HG03571 (cell line): ENCODE data around the gene PER1.

Experiments
- ATAC-seq: cut with Tn5 transposase; IDR thresholded peaks from one replicate; pipeline ENCODE4 v1.9.1; 2021; ENCODE audit not compliant: unreplicated experiment

Gene PER1, protein sequence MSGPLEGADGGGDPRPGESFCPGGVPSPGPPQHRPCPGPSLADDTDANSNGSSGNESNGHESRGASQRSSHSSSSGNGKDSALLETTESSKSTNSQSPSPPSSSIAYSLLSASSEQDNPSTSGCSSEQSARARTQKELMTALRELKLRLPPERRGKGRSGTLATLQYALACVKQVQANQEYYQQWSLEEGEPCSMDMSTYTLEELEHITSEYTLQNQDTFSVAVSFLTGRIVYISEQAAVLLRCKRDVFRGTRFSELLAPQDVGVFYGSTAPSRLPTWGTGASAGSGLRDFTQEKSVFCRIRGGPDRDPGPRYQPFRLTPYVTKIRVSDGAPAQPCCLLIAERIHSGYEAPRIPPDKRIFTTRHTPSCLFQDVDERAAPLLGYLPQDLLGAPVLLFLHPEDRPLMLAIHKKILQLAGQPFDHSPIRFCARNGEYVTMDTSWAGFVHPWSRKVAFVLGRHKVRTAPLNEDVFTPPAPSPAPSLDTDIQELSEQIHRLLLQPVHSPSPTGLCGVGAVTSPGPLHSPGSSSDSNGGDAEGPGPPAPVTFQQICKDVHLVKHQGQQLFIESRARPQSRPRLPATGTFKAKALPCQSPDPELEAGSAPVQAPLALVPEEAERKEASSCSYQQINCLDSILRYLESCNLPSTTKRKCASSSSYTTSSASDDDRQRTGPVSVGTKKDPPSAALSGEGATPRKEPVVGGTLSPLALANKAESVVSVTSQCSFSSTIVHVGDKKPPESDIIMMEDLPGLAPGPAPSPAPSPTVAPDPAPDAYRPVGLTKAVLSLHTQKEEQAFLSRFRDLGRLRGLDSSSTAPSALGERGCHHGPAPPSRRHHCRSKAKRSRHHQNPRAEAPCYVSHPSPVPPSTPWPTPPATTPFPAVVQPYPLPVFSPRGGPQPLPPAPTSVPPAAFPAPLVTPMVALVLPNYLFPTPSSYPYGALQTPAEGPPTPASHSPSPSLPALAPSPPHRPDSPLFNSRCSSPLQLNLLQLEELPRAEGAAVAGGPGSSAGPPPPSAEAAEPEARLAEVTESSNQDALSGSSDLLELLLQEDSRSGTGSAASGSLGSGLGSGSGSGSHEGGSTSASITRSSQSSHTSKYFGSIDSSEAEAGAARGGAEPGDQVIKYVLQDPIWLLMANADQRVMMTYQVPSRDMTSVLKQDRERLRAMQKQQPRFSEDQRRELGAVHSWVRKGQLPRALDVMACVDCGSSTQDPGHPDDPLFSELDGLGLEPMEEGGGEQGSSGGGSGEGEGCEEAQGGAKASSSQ (N-terminal part only)

DNA sequence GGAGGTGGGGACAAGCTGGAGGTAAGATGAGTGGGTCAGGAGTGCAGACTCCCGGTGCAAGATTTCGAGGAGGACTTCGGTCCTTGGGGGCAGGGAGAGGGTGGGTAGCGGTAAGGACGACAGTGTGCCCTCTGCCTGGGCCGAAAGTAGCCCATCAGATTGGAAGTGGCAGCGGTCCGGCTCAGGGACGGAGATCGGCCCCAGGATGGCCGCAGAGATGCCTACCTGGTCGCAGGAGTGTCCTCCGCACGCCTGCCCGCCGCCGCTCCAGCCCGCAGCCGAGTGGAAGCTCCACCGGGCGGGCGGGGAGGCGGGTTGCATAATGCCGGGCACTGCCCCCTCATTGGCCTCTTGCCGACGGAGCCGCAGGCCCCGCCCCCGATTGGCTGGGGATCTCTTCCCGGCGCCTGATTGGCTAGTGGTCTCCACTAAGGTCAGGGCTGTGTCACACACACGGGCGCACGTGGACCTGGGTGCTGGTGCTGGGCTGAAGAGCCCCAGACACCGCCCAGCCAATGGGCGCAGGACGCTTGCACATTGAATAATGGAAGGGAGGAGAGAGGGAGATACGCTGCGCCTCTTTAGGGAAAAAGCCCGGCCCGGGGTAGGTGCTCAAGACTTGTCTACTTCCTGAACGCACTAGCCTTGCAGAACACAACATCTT lies at the start of gene PER1:
Gene PER1, minus strand, starts transcription at position 293 of the 664 bp plus-strand sequence. CDS start 1,698 bp downstream, outside the sequence.
- no peak for ATAC-seq

DNA sequence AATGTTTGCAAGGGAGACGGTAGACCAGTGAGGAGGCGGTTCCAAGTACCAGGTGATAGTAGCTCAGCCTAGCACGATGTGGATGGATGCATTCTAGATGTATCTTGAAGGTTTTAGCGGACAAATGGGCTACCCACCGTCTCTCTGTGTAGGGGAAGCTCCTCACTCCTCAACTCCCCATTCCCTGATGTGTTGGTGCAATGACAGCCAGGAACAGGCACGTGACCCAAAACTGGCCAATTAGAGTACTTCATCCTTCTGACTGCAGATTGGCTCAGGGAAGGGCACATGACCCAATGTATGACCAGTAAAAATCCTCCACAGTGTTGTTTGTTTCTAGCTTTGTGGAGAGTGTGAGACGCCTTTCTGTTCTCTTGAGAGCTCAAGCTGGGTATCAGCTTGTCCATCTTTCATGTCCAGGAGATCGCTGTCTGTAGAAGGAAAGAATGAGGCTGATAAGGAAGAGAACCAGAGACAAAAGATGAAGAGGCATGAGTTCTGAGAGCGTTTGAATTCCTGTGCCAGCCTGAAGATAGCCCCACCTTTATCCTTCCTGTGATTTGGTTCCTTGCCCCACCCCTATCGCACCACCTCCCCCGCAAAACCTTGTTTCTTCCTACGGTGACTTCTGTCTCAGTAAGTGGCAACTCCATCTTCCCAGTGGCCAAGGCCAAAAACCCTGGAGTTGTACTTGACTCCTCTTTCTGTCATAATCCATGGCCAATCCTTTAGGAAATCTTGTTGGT lies 40.0 kb upstream of the PER1 start:
- ATAC-seq = no peak

DNA sequence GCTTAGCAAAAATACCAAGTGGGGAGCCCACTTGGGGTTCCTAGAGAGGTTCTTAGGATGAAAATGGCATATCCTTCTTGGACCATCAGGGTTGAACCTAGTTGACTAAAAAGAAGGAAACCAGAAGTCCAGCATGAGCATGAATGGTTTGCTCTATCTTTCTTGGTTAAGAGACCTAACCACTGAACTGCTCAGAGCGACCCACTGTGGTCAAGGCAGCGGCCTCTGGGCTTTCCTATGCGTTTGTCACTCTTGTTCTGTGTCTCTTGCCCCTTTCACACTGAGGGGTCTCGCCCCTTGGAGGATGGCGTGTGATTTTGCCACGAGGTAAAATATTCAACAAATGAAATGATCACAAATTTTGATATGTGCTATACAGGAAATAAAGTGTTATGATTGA lies 38.3 kb upstream of the PER1 start:
- ATAC-seq = no peak

DNA sequence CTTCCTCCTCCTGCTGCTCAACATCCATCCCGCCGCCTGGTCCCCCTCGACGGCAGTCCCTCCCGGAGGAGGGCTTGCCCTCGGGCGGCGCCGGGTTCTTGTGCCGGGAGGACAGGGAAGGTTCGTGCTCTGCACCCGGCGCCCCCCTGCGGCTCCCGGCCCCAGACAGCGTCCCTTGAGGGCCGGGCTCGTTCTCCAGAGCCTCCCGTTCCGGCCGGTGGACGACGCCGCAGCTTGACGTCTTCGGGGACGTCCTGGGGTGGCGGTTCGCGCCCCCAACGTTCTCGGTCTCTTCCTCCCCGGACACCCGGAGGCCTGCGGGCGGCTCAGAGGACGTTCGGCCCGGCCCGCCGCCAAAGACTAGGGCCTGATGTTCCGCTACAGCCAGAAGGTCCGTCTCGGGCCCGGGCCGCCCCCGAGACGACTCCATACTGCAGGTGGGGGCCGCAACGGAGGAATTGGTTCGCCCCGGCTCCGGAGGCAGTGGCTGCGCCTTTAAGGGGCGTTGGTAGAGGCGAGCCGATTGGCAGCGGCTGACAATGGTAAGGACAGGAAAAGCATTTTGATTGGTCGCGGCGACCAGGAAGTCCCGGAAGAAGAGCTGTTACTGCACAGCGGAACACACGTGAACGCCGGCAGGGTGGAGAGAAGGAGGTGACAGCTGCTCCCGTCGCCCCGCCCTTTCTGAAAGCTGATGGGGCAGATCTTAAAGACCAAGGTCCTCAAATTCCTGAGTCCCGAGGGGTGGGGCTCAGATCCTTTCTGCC lies 37.7 kb upstream of the PER1 start, which contains the start of gene BORCS6:
Gene BORCS6, minus strand, starts transcription at position 470 of the 767 bp plus-strand sequence. Its CDS starts 40 bp downstream, at position 430.
- ATAC-seq = peak; percentile 44

DNA sequence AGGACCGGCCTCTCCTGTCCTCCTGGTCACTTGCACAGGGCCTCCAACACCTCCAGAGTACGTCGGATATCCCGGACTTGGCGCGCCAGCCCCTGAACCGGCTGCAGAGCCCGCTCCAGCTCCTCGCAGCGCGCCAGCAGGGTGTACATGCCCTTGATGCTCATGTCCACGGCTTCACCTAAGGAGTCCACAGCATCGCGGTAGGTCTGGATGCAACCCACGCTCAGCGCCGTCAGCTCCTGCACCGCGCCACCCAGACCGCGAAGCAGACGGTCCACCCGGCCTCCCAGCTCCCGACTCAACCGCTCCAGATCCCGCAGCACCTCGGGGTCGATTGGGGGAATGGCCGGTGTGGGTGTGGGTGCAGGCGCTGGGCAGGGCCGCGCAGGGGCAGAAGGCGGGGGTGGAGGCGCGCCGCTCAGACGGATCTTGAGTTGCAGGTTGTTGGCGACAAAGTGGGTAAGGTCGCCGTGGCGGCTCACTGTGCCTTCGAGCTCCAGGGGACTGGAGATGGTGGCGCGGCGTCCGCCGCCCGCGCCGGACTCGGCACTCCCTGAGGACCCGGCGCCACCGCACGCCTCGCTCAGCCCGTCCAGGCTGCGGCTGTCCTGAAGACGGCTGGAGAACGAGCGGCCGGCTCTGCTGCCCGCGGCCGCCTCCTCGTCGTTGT lies 37.0 kb upstream of the PER1 start:
- ATAC-seq = no peak

DNA sequence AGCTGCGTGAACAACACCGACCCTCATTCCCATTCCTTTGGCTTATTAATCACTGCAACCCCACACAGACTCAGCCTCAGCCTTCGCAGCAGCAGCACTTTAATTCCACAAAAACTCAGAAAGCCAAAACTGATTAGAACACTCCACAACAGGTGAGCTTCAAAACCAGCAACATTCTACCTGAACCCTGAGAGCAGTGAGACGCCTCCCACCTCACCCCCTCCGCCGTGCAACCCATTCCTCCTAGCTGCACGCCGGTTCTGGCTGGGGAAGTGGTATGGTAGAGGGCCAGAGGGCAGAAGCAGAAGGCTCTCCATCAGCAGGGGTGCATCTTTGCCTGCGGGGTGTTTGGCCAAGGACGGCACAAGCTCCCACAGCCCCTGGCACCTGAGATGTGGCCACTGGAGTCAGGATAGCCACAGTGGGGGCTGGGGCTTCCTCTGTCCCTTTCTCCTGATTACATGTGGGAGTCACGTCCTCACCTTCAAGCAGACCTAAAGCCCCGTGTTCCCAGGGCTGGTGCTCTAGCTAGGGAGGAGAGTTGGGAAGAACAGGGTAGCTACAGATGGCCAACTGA lies 36.1 kb upstream of the PER1 start:
- no peak for ATAC-seq

DNA sequence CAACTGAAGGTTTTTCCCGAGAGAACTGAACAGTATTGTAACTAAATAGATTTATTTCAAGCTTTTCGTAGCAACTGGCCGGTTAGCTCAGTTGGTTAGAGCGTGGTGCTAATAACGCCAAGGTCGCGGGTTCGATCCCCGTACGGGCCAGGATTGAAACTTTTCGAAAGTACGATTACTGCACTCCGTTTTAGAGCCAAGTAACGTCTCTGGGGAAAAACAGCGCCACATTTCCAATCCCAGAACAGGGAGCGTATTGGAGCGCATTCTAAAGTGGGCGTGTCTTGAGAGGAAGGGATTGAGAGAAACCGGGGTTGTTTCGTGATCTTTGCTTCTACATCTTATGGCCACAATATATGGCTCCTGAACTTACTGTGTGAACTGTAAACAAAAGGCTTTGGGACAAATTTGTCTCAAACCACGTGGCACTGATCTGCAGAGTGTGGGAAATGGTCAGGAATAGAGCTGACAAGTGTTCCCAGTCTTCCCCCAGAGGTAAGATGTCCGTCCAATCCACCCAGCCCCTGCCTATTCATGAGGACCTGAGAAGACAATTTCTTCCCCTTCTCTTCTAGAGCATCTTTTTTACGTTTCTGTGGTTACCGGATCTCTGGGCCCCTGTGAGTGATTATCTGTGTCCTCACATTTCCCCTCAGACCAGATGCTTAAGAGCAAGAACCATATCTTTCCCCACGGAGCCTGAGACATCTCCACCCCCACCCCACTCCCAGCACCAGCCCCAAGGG lies 35.5 kb upstream of the PER1 start:
- ATAC-seq = peak; percentile 10

- ATAC-seq = peak; percentile 27
Observed at GRCh38 chr17:8186787-8187516, 34.7 kb upstream of the PER1 start.

DNA sequence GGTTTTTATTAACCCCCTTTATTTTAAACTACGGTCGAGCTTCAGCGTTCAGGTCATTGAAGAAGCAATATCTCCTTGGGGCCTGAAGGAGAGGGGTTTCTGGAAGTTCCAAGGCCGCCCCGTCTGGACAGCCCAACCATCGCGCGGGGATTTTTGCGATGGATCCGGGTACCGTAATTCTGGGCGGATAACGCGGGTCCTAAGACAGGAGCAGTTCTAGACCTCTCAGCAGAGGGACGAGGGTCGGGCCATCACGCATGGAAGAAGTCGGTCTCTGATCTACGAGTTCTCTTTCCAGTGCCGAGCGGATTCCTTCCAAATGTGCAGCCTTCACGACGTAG lies 34.2 kb upstream of the PER1 start:
- no peak for ATAC-seq

GRCh38 chr17:8185582-8186445 lies 33.6 kb upstream of the PER1 start:
- peak; percentile 25 for ATAC-seq

- ATAC-seq = no peak
Observed at GRCh38 chr17:8176998-8177731, 25.0 kb upstream of the PER1 start.

- ATAC-seq = peak; percentile 51
Observed at GRCh38 chr17:8176197-8176940, 24.2 kb upstream of the PER1 start, which contains the start of gene TMEM107. TMEM107 (minus strand) TSS chr17:8176380; CDS start chr17:8176286, 94 bp downstream.

- ATAC-seq = no peak
Observed at GRCh38 chr17:8175795-8176196, 23.6 kb upstream of the PER1 start.

DNA sequence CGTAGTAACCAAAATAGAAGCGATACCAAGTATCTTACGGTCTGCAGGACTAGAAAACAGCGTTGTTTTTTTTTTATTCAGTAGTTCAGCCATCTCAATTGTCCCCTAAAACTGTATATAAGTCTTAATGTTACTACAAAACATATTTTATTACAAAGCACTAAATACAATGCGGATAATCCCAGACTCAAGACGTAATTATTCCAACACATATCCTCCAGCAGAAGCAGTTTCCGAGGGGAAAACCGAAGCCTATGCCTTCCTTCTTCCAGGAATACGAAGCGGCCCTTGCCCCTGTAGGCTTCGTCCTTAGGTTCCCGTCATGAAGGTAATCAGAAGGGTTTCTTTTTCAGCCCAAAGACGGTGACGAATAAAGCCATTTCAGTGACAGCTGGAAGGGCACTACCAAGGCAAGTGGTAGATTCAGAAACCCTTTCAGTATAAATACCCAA lies 21.7 kb upstream of the PER1 start:
- no peak for ATAC-seq
